NOMO-1 treated with dmso at 0.1 percent for 144 hours (cell line): ENCODE data around the gene CHMP2A.
A peak's percentile ranks its signal among the peaks of the same experiment; 100 is the strongest.
"Not testable (repeated sequence)": the region's sequence is repeated elsewhere in the genome, so short reads cannot be mapped to it uniquely, and the experiment has no call there.

Source experiments
- DNase-seq: peaks from one replicate; lab custom pipeline; 2025; ENCODE audit not compliant: unreplicated experiment; lab: John Stamatoyannopoulos, UW

Gene CHMP2A

GRCh38 chr19:58513694-58514563, 41.0 kb downstream of the CHMP2A start:
- peak; percentile 81 for DNase-seq

GRCh38 chr19:58513213-58513693, 41.7 kb downstream of the CHMP2A start:
- DNase-seq: no peak

GRCh38 chr19:58511353-58512208, 43.3 kb downstream of the CHMP2A start, which contains the start of gene SLC27A5:
Gene SLC27A5, minus strand, starts transcription at chr19:58511992. Its CDS starts 37 bp downstream, at chr19:58511955.
- no peak for DNase-seq

- no peak for DNase-seq
Observed at GRCh38 chr19:58510084-58510862, 44.6 kb downstream of the CHMP2A start.

GRCh38 chr19:58509731-58510083, 45.2 kb downstream of the CHMP2A start:
- no peak for DNase-seq

- DNase-seq: not testable (repeated sequence)
Observed at GRCh38 chr19:58507602-58508223, 47.2 kb downstream of the CHMP2A start.
